WTC11 (cell line): ENCODE measurements around the gene SIN3A. TPM values are rescaled to one million over a fixed set of nuclear protein-coding genes. Genes with fewer than 3 reads are reported as not detected.

Experiments used
- ATAC-seq: fragments of 200-7000 bp; cut with Tn5 transposase; 2 replicates; pipeline ENCODE4 v1.10.0; 2021; ENCODE audit warnings: mild to moderate bottlenecking, moderate library complexity
- CTCF ChIA-PET: fragments of 300-600 bp; sonication (Branson Sonifier 250); formaldehyde crosslinking; loops from one replicate; lab custom pipeline; 2021; ENCODE audit warnings: antibody characterized with exemption; lab: Charles Lee
- POLR2A ChIA-PET: fragments of 350-600 bp; sonication (Branson Sonifier 250); formaldehyde crosslinking; loops from one replicate; lab custom pipeline; 2021; ENCODE audit warnings: antibody characterized with exemption; lab: Charles Lee
- DNase-seq: peaks from one replicate; pipeline ENCODE4 v3.0.0; 2021; ENCODE audit warnings: low spot score
- H3K27ac Mint-ChIP-seq: 2 replicates; pipeline ENCODE4 v1.8.0; 2021; ENCODE audit warnings: mixed read lengths
- H3K27me3 Mint-ChIP-seq: 2 replicates; pipeline ENCODE4 v1.8.0; 2021; ENCODE audit warnings: low read depth, mild to moderate bottlenecking, moderate library complexity, mixed read lengths
- H3K36me3 Mint-ChIP-seq: 2 replicates; pipeline ENCODE4 v1.8.0; 2021; ENCODE audit warnings: mixed read lengths
- H3K4me1 Mint-ChIP-seq: 2 replicates; pipeline ENCODE4 v1.8.0; 2022; ENCODE audit warnings: mixed read lengths
- H3K4me3 Mint-ChIP-seq: 2 replicates; pipeline ENCODE4 v1.8.0; 2021; ENCODE audit warnings: mild to moderate bottlenecking, moderate library complexity, mixed read lengths
- H3K9me3 Mint-ChIP-seq: 2 replicates; pipeline ENCODE4 v1.8.0; 2021; ENCODE audit warnings: mixed read lengths
- ATF1 ChIP-seq: sonication (generic); formaldehyde crosslinking; IDR thresholded peaks from 2 replicates; pipeline ENCODE4 v1.8.1; 2023; ENCODE audit warnings: mild to moderate bottlenecking, moderate library complexity, missing genetic modification reagents
- CREB1 ChIP-seq: sonication (generic); formaldehyde crosslinking; IDR thresholded peaks from 2 replicates; pipeline ENCODE4 v1.8.0; 2023; ENCODE audit warnings: mild to moderate bottlenecking, missing genetic modification reagents
- CREM ChIP-seq: sonication (generic); formaldehyde crosslinking; IDR thresholded peaks from 2 replicates; pipeline ENCODE4 v1.8.1; 2022; ENCODE audit warnings: mild to moderate bottlenecking, missing genetic modification reagents, moderate library complexity
- EMX1 ChIP-seq: fragments of 250-450 bp; sonication (Bioruptor Pico); IDR thresholded peaks from 2 replicates; pipeline ENCODE4 v1.8.0; 2021; ENCODE audit warnings: mild to moderate bottlenecking
- GABPB1 ChIP-seq: sonication (generic); formaldehyde crosslinking; IDR thresholded peaks from 2 replicates; pipeline ENCODE4 v1.8.1; 2023; ENCODE audit warnings: mild to moderate bottlenecking, missing genetic modification reagents
- GRHL2 ChIP-seq: fragments of 250-450 bp; sonication (Bioruptor Pico); IDR thresholded peaks from 2 replicates; pipeline ENCODE4 v1.8.0; 2022; ENCODE audit warnings: mild to moderate bottlenecking, moderate library complexity; ENCODE audit not compliant: insufficient replicate concordance, severe bottlenecking
- MYBL2 ChIP-seq: sonication (generic); formaldehyde crosslinking; IDR thresholded peaks from 2 replicates; pipeline ENCODE4 v1.8.1; 2023; ENCODE audit warnings: mild to moderate bottlenecking, moderate library complexity, missing genetic modification reagents
- RELA ChIP-seq: sonication (generic); formaldehyde crosslinking; IDR thresholded peaks from 2 replicates; pipeline ENCODE4 v1.8.1; 2022; ENCODE audit warnings: missing genetic modification reagents, mild to moderate bottlenecking, borderline replicate concordance
- SP1 ChIP-seq: sonication (generic); formaldehyde crosslinking; conservative IDR thresholded peaks from 2 replicates; pipeline ENCODE4 v1.8.1; 2022; ENCODE audit warnings: missing genetic modification reagents
- TEAD1 ChIP-seq: sonication (generic); formaldehyde crosslinking; IDR thresholded peaks from 2 replicates; pipeline ENCODE4 v1.8.0; 2022; ENCODE audit warnings: mild to moderate bottlenecking, missing genetic modification reagents
- TP53 ChIP-seq: sonication (generic); formaldehyde crosslinking; IDR thresholded peaks from 2 replicates; pipeline ENCODE4 v1.8.1; 2023; ENCODE audit warnings: mild to moderate bottlenecking, missing genetic modification reagents
- ZNF423 ChIP-seq: fragments of 250-450 bp; sonication (Bioruptor Pico); IDR thresholded peaks from 2 replicates; pipeline ENCODE4 v2.1.2; 2022; ENCODE audit warnings: mild to moderate bottlenecking, moderate library complexity
- total RNA-seq: library from RNA; stranded (reverse); gene quantifications from 3 replicates; pipeline ENCODE4 v1.2.3, GENCODE V29; 2021
- TF ChIP-seq, protein P1 (sequence below): sonication (generic); formaldehyde crosslinking; IDR thresholded peaks from 2 replicates; pipeline ENCODE4 v1.8.1; 2022; ENCODE audit warnings: mild to moderate bottlenecking, missing genetic modification reagents, moderate library complexity, borderline replicate concordance
- TF ChIP-seq, protein P2 (sequence below): fragments of 250-450 bp; sonication (Bioruptor Pico); IDR thresholded peaks from 2 replicates; pipeline ENCODE4 v2.1.2; 2022; ENCODE audit warnings: mild to moderate bottlenecking, moderate library complexity
- TF ChIP-seq, protein P3 (sequence below): sonication (generic); formaldehyde crosslinking; conservative IDR thresholded peaks from 2 replicates; pipeline ENCODE4 v1.8.1; 2022; ENCODE audit warnings: mild to moderate bottlenecking, missing genetic modification reagents
- TF ChIP-seq, protein P4 (sequence below): sonication (generic); formaldehyde crosslinking; IDR thresholded peaks from 2 replicates; pipeline ENCODE4 v1.8.1; 2022; ENCODE audit warnings: low read depth, missing genetic modification reagents, borderline replicate concordance
- TF ChIP-seq, protein P5 (sequence below): sonication (generic); formaldehyde crosslinking; IDR thresholded peaks from 2 replicates; pipeline ENCODE4 v1.8.0; 2023; ENCODE audit warnings: missing genetic modification reagents, mild to moderate bottlenecking, borderline replicate concordance
- TF ChIP-seq, protein P6 (sequence below): sonication (generic); formaldehyde crosslinking; IDR thresholded peaks from 2 replicates; pipeline ENCODE4 v1.8.0; 2022; ENCODE audit warnings: missing genetic modification reagents

SIN3A gene
- total RNA-seq, 1 experiment from 2014 or later, result 113 TPM

DNA sequence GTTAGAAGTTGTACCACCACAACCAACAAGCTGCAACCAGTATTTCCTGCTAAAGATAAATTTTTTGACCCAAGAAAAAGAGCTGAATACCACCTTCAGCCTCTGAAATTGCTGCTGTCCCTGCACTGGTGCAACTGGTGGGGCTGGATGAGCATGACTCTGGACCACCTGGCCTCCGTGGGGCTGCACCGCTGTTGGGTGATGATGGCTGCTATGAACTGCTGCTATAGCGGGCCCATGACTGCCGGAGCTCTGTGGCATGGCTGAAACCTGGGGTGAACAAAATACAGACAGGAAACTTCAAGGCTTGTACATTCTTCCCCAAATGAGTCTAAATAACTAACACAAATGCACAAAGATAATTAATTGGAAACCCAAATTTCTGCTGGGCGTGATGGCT, 28.9 kb downstream of the SIN3A start:
- CTCF ChIA-PET, result interaction anchor here (0.5 kb wide), 1 partner anchor 124 kb away, joined by 3 read pairs; no protein-coding TSS in a partner anchor
- peak overlapping the region; percentile 77; the same call in 1 of the 2 replicates for H3K27ac Mint-ChIP-seq

DNA sequence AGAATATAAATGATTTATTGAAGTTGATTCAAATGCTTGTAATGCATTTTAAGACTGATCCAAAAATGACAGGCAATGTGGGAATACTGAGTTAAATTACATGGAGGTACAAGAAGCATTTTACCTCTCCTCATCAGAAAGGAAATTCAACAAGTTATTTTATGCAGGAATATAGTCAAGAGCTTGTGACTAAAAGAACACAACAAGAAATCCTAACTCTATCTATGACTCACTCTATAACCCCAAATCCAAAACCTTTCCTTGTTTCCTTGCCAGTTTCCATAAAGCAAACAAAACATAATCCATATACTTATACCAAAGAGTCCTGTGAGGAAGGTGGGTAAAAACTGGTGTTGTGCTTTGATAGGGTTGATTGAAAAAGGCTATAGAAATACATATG, 30.8 kb downstream of the SIN3A start:
- Mint-ChIP-seq H3K27ac (no peak overlapping the region), H3K36me3 (peaks cover 35% of the 10 kb centered on the region), H3K9me3 (no peaks in the 10 kb centered on the region), H3K4me1 (no peaks in the 10 kb centered on the region), H3K4me3 (no peak overlapping the region), H3K27me3 (no peaks in the 10 kb centered on the region)
- POLR2A ChIA-PET, result interaction anchor here (1.5 kb wide), 1 partner anchor 34 kb away, joined by 3 read pairs; no protein-coding TSS in a partner anchor
- CTCF ChIA-PET, result no interaction called here
- no peak for ATAC-seq
- DNase-seq, result no peak
- TF ChIP-seq RELA (CRISPR knock-in tag), result no peak
- TF ChIP-seq, protein P1, sequence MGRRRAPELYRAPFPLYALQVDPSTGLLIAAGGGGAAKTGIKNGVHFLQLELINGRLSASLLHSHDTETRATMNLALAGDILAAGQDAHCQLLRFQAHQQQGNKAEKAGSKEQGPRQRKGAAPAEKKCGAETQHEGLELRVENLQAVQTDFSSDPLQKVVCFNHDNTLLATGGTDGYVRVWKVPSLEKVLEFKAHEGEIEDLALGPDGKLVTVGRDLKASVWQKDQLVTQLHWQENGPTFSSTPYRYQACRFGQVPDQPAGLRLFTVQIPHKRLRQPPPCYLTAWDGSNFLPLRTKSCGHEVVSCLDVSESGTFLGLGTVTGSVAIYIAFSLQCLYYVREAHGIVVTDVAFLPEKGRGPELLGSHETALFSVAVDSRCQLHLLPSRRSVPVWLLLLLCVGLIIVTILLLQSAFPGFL, result no peak
- TF ChIP-seq, protein P2, sequence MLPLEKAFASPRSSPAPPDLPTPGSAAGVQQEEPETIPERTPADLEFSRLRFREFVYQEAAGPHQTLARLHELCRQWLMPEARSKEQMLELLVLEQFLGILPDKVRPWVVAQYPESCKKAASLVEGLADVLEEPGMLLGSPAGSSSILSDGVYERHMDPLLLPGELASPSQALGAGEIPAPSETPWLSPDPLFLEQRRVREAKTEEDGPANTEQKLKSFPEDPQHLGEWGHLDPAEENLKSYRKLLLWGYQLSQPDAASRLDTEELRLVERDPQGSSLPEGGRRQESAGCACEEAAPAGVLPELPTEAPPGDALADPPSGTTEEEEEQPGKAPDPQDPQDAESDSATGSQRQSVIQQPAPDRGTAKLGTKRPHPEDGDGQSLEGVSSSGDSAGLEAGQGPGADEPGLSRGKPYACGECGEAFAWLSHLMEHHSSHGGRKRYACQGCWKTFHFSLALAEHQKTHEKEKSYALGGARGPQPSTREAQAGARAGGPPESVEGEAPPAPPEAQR (CRISPR knock-in tag), result no peak
- TF ChIP-seq GRHL2, result no peak
- TF ChIP-seq TEAD1 (CRISPR knock-in tag), result no peak
- TF ChIP-seq TP53 (CRISPR knock-in tag), result no peak
- TF ChIP-seq, protein P3, sequence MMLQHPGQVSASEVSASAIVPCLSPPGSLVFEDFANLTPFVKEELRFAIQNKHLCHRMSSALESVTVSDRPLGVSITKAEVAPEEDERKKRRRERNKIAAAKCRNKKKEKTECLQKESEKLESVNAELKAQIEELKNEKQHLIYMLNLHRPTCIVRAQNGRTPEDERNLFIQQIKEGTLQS (CRISPR knock-in tag), result no peak
- TF ChIP-seq GABPB1 (CRISPR knock-in tag), result no peak
- TF ChIP-seq CREM, result no peak
- TF ChIP-seq, protein P4, sequence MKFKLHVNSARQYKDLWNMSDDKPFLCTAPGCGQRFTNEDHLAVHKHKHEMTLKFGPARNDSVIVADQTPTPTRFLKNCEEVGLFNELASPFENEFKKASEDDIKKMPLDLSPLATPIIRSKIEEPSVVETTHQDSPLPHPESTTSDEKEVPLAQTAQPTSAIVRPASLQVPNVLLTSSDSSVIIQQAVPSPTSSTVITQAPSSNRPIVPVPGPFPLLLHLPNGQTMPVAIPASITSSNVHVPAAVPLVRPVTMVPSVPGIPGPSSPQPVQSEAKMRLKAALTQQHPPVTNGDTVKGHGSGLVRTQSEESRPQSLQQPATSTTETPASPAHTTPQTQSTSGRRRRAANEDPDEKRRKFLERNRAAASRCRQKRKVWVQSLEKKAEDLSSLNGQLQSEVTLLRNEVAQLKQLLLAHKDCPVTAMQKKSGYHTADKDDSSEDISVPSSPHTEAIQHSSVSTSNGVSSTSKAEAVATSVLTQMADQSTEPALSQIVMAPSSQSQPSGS (CRISPR knock-in tag), result no peak
- no peak for TF ChIP-seq ATF1 (CRISPR knock-in tag)
- TF ChIP-seq, protein P5, sequence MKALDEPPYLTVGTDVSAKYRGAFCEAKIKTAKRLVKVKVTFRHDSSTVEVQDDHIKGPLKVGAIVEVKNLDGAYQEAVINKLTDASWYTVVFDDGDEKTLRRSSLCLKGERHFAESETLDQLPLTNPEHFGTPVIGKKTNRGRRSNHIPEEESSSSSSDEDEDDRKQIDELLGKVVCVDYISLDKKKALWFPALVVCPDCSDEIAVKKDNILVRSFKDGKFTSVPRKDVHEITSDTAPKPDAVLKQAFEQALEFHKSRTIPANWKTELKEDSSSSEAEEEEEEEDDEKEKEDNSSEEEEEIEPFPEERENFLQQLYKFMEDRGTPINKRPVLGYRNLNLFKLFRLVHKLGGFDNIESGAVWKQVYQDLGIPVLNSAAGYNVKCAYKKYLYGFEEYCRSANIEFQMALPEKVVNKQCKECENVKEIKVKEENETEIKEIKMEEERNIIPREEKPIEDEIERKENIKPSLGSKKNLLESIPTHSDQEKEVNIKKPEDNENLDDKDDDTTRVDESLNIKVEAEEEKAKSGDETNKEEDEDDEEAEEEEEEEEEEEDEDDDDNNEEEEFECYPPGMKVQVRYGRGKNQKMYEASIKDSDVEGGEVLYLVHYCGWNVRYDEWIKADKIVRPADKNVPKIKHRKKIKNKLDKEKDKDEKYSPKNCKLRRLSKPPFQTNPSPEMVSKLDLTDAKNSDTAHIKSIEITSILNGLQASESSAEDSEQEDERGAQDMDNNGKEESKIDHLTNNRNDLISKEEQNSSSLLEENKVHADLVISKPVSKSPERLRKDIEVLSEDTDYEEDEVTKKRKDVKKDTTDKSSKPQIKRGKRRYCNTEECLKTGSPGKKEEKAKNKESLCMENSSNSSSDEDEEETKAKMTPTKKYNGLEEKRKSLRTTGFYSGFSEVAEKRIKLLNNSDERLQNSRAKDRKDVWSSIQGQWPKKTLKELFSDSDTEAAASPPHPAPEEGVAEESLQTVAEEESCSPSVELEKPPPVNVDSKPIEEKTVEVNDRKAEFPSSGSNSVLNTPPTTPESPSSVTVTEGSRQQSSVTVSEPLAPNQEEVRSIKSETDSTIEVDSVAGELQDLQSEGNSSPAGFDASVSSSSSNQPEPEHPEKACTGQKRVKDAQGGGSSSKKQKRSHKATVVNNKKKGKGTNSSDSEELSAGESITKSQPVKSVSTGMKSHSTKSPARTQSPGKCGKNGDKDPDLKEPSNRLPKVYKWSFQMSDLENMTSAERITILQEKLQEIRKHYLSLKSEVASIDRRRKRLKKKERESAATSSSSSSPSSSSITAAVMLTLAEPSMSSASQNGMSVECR (CRISPR knock-in tag), result no peak
- TF ChIP-seq EMX1, result no peak
- no peak for TF ChIP-seq SP1 (CRISPR knock-in tag)
- TF ChIP-seq CREB1, result no peak

More for the DNA sequence above, 28.9 kb downstream of the SIN3A start:
- ATAC-seq (no peak), DNase-seq (no peak)
- Mint-ChIP-seq H3K27me3 (no peaks in the 10 kb centered on the region), H3K4me1 (no peaks in the 10 kb centered on the region), H3K4me3 (no peak overlapping the region), H3K9me3 (no peaks in the 10 kb centered on the region), H3K36me3 (peaks cover 39% of the 10 kb centered on the region)
- TF ChIP-seq, protein P6, sequence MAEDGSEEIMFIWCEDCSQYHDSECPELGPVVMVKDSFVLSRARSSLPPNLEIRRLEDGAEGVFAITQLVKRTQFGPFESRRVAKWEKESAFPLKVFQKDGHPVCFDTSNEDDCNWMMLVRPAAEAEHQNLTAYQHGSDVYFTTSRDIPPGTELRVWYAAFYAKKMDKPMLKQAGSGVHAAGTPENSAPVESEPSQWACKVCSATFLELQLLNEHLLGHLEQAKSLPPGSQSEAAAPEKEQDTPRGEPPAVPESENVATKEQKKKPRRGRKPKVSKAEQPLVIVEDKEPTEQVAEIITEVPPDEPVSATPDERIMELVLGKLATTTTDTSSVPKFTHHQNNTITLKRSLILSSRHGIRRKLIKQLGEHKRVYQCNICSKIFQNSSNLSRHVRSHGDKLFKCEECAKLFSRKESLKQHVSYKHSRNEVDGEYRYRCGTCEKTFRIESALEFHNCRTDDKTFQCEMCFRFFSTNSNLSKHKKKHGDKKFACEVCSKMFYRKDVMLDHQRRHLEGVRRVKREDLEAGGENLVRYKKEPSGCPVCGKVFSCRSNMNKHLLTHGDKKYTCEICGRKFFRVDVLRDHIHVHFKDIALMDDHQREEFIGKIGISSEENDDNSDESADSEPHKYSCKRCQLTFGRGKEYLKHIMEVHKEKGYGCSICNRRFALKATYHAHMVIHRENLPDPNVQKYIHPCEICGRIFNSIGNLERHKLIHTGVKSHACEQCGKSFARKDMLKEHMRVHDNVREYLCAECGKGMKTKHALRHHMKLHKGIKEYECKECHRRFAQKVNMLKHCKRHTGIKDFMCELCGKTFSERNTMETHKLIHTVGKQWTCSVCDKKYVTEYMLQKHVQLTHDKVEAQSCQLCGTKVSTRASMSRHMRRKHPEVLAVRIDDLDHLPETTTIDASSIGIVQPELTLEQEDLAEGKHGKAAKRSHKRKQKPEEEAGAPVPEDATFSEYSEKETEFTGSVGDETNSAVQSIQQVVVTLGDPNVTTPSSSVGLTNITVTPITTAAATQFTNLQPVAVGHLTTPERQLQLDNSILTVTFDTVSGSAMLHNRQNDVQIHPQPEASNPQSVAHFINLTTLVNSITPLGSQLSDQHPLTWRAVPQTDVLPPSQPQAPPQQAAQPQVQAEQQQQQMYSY (CRISPR knock-in tag), result no peak
- no peak for TF ChIP-seq ZNF423 (CRISPR knock-in tag)
- TF ChIP-seq MYBL2 (CRISPR knock-in tag), result no peak
- TF ChIP-seq ATF1 (CRISPR knock-in tag), result no peak
- POLR2A ChIA-PET, result no interaction called here
